H1 (cell line): ENCODE data around the gene RNASE7. TPM values are rescaled to one million over a fixed set of nuclear protein-coding genes. Genes with fewer than 3 reads are reported as not detected.

Experiments used
- CBX8 ChIP-seq: fragments of 300-800, 300-1000 bp; sonication (generic); IDR thresholded peaks from 2 replicates; pipeline ENCODE4 v1.7.1; 2016; ENCODE audit warnings: low read depth, low read length, borderline replicate concordance
- HDAC6 ChIP-seq: IDR thresholded peaks from one replicate; pipeline ENCODE4 v1.7.1; 2012; ENCODE audit warnings: low read depth, mild to moderate bottlenecking, inconsistent platforms, low read length, moderate library complexity
- MAFK ChIP-seq: IDR thresholded peaks from 2 replicates; pipeline ENCODE4 v1.6.1; 2012; ENCODE audit warnings: low read depth, mild to moderate bottlenecking, improper control_type of control experiment, low read length
- SAP30 ChIP-seq: fragments of 300-600 bp; sonication (generic); IDR thresholded peaks from 2 replicates; pipeline ENCODE4 v1.7.1; 2012; ENCODE audit warnings: low read length, moderate library complexity, mild to moderate bottlenecking, inconsistent platforms; ENCODE audit not compliant: insufficient read depth, insufficient replicate concordance
- SUZ12 ChIP-seq: fragments of 200-600 bp; sonication (generic); IDR thresholded peaks from 2 replicates; pipeline ENCODE4 v1.6.1; 2012; ENCODE audit warnings: mild to moderate bottlenecking, inconsistent platforms, low read length, moderate library complexity, mixed read lengths
- TBP ChIP-seq: IDR thresholded peaks from 2 replicates; pipeline ENCODE4 v1.6.1; 2011; ENCODE audit warnings: low read depth, low read length, improper control_type of control experiment
- polyA plus RNA-seq, 7 experiments: library from polyadenylated mRNA; depleted of rRNA in 3 of 7; stranded (reverse) in 5 of 7; unstranded in 2 of 7; fragments of >200 nt in 5 of 7; fragments of 200-250 nt in 2 of 7; gene quantifications; 1 replicate in 5 of 7; 2 replicates in 1 of 7; 4 replicates in 1 of 7; pipeline versions ENCODE4 v1.2.1 to v1.2.3, GENCODE V29; 2011 to 2013; ENCODE audit warnings: missing spikeins in 2 of 7, mixed read lengths in 2 of 7
- total RNA-seq: library from RNA; stranded (reverse); fragmentation: NEBNext Ultra II Directional; extraction: Animal tissue kit (Norgen Biotek cat#: 25700); gene quantifications from 2 replicates; pipeline ENCODE4 v1.2.1, GENCODE V29; 2021
- TF ChIP-seq, protein P1 (sequence below): fragments of 300-600 bp; sonication (generic); IDR thresholded peaks from 2 replicates; pipeline ENCODE4 v1.7.1; 2012; ENCODE audit warnings: low read length, moderate library complexity, mild to moderate bottlenecking, inconsistent platforms; ENCODE audit not compliant: insufficient replicate concordance

Gene RNASE7
- total and polyA plus RNA-seq, 2 of the 8 experiments (the other 6 are each of a cell fraction or from before 2014, with no cell fraction given) = not detected

DNA sequence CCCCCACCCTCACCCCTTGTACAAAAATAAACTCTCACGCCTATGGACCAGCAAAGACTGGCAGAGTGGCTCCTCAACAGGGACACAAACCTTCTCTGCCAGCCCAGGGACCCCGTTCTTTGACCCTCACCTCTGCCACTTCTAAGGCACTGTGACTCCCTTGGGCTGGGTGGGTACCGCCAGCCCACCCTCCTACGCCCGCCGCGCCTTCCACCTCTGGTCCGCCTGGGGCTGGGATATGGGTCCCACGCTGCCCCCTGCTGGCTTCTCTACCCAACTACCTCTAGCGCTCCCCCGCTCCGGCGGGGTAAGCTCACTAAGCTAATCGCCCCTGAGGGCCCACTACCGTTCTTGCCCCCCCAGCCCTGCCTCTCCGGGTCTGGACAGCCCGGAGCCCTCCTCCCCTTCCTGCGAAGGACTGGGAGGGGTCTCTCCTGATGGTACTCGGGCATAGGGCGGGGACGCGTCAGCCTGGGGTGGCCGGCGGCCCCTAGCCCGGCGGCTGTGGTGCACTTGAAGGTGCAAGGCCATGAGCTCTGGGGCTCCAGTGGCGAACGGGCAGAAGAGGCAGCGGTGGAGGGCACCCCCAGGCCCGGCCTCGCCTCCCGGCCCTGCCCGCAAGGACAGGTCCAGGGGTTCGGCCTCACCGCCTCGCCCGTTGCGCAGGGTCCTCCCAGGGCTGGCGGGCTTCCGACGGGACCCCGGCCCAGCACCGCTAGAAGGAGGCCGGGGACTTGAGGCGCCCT lies 48.2 kb downstream of the RNASE7 start (continued):
- TF ChIP-seq, protein P1, sequence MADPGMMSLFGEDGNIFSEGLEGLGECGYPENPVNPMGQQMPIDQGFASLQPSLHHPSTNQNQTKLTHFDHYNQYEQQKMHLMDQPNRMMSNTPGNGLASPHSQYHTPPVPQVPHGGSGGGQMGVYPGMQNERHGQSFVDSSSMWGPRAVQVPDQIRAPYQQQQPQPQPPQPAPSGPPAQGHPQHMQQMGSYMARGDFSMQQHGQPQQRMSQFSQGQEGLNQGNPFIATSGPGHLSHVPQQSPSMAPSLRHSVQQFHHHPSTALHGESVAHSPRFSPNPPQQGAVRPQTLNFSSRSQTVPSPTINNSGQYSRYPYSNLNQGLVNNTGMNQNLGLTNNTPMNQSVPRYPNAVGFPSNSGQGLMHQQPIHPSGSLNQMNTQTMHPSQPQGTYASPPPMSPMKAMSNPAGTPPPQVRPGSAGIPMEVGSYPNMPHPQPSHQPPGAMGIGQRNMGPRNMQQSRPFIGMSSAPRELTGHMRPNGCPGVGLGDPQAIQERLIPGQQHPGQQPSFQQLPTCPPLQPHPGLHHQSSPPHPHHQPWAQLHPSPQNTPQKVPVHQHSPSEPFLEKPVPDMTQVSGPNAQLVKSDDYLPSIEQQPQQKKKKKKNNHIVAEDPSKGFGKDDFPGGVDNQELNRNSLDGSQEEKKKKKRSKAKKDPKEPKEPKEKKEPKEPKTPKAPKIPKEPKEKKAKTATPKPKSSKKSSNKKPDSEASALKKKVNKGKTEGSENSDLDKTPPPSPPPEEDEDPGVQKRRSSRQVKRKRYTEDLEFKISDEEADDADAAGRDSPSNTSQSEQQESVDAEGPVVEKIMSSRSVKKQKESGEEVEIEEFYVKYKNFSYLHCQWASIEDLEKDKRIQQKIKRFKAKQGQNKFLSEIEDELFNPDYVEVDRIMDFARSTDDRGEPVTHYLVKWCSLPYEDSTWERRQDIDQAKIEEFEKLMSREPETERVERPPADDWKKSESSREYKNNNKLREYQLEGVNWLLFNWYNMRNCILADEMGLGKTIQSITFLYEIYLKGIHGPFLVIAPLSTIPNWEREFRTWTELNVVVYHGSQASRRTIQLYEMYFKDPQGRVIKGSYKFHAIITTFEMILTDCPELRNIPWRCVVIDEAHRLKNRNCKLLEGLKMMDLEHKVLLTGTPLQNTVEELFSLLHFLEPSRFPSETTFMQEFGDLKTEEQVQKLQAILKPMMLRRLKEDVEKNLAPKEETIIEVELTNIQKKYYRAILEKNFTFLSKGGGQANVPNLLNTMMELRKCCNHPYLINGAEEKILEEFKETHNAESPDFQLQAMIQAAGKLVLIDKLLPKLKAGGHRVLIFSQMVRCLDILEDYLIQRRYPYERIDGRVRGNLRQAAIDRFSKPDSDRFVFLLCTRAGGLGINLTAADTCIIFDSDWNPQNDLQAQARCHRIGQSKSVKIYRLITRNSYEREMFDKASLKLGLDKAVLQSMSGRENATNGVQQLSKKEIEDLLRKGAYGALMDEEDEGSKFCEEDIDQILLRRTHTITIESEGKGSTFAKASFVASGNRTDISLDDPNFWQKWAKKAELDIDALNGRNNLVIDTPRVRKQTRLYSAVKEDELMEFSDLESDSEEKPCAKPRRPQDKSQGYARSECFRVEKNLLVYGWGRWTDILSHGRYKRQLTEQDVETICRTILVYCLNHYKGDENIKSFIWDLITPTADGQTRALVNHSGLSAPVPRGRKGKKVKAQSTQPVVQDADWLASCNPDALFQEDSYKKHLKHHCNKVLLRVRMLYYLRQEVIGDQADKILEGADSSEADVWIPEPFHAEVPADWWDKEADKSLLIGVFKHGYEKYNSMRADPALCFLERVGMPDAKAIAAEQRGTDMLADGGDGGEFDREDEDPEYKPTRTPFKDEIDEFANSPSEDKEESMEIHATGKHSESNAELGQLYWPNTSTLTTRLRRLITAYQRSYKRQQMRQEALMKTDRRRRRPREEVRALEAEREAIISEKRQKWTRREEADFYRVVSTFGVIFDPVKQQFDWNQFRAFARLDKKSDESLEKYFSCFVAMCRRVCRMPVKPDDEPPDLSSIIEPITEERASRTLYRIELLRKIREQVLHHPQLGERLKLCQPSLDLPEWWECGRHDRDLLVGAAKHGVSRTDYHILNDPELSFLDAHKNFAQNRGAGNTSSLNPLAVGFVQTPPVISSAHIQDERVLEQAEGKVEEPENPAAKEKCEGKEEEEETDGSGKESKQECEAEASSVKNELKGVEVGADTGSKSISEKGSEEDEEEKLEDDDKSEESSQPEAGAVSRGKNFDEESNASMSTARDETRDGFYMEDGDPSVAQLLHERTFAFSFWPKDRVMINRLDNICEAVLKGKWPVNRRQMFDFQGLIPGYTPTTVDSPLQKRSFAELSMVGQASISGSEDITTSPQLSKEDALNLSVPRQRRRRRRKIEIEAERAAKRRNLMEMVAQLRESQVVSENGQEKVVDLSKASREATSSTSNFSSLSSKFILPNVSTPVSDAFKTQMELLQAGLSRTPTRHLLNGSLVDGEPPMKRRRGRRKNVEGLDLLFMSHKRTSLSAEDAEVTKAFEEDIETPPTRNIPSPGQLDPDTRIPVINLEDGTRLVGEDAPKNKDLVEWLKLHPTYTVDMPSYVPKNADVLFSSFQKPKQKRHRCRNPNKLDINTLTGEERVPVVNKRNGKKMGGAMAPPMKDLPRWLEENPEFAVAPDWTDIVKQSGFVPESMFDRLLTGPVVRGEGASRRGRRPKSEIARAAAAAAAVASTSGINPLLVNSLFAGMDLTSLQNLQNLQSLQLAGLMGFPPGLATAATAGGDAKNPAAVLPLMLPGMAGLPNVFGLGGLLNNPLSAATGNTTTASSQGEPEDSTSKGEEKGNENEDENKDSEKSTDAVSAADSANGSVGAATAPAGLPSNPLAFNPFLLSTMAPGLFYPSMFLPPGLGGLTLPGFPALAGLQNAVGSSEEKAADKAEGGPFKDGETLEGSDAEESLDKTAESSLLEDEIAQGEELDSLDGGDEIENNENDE = no peak
- TF ChIP-seq SUZ12 = no peak
- no peak for TF ChIP-seq SAP30
- TF ChIP-seq TBP = no peak
- no peak for TF ChIP-seq CBX8
- no peak for TF ChIP-seq HDAC6
- no peak for TF ChIP-seq MAFK
